ENCODE data around the gene RABGAP1L.
"Not testable (repeated sequence)": the region's sequence is repeated elsewhere in the genome, so short reads cannot be mapped to it uniquely, and the experiment has no call there.

RABGAP1L gene

GRCh38 chr1:174583316-174583715 is 424.0 kb downstream of the RABGAP1L start:
- DNase-seq (ENCODE audit: low spot score), result no peak

GRCh38 chr1:174584071-174584470 is 424.8 kb downstream of the RABGAP1L start:
- no peak for DNase-seq (ENCODE audit: low spot score)

- DNase-seq (ENCODE audit: low spot score), result not testable (repeated sequence)
Observed at GRCh38 chr1:174588618-174589017, 429.3 kb downstream of the RABGAP1L start.

- no peak for DNase-seq (ENCODE audit: low spot score)
Observed at GRCh38 chr1:174605198-174605597, 445.9 kb downstream of the RABGAP1L start.

DNA sequence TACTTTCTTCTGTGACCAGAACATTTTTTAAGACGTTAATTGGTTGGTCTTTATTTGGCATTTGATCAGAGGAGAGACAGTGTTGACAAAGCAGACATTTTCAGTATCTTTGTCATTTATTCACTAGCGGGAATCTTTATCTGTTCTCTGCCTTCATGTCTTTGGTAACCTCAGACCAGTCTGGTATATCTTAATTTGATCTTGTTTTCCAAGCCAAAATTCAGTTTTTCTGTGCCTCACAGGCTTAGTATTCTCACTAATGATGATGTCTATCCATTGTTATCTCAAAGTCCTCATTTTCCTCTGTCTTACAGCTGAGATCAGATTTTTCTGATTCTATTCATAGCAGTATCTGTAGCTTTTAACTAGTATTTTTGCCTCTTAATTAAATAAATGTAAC is 447.2 kb downstream of the RABGAP1L start:
- DNase-seq (ENCODE audit: low spot score), result no peak

GRCh38 chr1:174617905-174618304 is 458.6 kb downstream of the RABGAP1L start:
- DNase-seq (ENCODE audit: low spot score), result not testable (repeated sequence)

DNA sequence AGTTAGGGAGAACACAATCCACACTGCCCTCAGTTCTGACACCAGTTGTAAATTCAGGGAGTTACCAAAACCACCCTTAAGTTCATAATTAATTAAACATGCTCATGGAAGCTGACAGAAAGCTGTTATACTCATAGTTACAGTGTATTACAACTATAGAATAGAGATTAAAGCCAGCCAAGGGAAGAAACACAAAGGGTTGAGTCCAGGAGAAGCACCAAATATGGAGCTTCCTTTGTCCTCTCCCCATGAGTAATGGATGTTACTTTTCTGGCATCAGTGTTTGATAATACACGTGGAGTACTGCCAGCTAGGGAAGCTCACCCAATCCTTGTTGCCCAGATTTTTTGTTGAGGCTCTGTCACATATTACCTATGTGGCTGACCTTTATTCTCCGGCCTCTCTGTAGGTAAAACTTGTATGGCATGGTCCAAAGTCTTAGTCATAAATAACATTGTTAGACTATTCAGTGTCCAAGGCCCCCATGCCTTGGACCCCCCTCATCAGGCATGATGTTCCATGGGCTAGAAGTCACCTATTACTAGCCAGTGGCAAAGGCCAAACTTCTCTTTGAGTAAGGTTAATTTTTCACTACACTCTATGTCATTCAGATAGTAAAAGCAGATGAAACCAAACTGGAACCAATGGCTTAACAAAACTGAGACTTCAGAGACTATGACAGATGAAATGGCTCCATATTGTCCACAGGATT is 464.2 kb downstream of the RABGAP1L start:
- DNase-seq (ENCODE audit: low spot score), result no peak

DNA sequence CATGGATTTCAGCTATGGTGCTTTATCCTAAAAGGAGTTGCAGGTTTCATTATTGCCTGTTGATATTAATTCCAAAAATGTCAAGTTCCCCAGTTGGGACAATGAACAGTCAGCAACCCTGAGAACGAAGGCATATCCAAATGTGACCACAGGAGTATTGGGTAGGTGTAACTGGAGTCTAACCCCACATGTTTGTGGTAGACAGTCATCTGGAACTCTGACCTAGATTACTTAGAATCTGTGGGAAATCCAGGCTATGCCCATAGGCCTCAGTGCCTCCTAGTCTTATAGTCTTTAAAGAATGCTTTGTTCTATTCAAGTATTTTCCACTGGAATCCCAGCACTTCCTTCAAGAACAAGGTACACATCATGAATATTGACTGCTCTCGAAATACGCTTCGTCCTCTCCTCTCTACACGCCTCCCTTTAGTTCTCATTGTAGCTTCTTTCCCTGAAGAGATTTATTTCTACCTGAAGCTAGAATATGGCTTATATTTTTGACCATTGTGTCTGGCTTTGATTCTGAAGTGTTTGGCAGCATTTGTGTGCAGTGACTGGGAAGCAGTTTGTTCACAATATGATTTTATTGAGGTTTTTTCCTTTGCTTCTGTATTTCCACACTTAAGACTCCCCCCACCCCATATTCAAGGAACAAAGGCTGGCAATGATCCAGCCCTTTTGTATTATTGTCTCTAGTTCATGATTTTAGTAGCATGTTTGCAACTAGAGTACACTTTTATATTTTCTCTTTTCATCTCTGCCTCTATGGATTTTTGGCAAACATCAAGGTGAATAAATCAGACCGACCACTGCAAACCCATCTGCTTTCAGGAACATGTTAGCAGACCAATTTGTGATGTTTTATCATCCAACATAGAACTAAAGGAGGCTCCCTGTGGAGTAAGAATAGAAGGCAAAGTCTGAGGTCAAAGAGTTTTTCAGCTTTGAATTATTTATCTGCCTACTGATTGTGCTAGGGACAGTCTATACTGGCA is 467.0 kb downstream of the RABGAP1L start:
- no peak for DNase-seq (ENCODE audit: low spot score)

DNA sequence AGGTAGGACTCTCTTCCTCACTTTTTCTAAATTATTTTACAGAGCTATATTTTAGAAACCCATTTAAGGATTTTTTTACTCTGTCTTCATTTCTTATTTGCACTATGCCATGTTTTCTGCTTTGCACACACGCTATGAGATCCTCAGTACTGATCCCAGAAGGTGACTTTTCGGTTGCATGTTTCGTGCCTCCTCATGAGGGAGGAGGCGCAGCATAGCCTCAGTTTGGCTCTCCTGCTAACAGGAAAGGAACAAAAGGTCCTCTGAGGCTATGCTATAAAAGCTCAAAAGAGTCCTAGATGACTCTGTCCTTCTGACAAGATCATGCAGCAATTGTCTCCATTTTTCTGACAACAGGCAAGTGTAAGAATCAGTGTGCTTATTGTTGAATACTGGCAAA is 478.2 kb downstream of the RABGAP1L start:
- DNase-seq (ENCODE audit: low spot score), result no peak

DNA sequence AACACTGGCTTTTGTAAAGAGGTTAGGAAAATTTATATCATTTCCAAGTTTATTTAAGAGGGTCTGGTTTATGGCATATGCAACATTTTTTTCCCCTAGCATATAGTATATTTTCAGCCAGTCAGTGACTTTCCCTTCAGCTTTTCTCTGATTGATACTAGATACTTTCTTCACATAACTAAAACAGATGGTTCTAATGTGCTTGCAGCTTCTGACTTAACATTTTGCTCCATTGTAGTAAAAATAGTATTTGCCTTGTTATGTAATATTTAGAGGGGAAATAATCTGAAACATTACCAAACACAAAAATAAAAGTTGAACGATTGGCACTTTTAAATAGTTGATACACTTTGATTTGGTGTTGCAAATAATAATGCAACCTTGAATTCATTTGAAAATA is 480.1 kb downstream of the RABGAP1L start:
- DNase-seq (ENCODE audit: low spot score), result no peak

- DNase-seq (ENCODE audit: low spot score), result no peak
Observed at GRCh38 chr1:174640783-174641182, 481.5 kb downstream of the RABGAP1L start.

- no peak for DNase-seq (ENCODE audit: low spot score)
Observed at GRCh38 chr1:174642393-174642792, 483.1 kb downstream of the RABGAP1L start.

- DNase-seq (ENCODE audit: low spot score), result no peak
Observed at GRCh38 chr1:174643206-174643605, 483.9 kb downstream of the RABGAP1L start.

DNA sequence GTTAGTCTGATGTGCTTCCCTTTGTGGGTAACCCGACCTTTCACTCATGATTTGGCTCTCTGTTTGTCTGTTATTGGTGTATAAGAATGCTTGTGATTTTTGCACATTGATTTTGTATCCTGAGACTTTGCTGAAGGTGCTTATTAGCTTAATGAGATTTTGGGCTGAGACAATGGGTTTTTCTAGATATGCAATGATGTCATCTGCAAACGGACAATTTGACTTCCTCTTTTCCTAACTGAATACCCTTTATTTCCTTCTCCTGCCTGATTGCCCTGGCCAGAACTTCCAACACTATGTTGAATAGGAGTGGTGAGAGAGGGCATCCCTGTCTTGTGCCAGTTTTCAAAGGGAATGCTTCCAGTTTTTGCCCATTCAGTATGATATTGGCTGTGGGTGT is 490.3 kb downstream of the RABGAP1L start:
- DNase-seq (ENCODE audit: low spot score), result not testable (repeated sequence)

DNA sequence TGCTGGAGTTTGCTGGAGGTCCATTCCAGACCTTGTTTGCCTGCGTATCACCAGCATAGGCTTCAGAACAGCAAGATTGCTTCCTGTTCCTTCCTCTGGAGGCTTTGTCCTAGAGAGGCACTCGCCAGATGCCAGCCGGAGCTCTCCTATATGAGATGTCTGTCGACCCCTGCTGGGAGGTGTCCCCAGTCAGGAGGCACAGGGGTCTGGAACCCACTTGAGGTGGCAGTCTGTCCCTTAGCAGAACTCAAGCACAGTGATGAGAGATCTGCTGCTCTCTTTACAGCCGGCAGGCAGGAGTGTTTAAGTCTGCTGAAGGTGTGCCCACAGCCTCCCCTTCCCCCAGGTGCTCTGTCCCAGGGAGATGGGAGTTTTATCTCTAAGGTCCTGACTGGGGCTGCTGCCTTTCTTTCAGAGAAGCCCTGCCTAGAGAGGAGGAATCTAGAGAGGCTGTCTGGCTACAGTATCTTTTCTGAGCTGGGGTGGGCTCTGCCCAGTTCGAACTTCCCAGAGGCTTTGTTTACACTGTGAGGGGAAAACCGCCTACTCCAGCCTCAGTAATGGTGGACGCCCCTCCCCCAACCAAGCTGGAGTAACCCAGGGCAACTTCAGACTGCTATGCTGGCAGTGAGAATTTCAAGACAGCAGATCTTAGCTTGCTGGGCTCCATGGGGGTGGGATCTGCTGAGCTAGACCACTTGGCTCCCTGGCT is 493.4 kb downstream of the RABGAP1L start:
- no peak for DNase-seq (ENCODE audit: low spot score)

DNA sequence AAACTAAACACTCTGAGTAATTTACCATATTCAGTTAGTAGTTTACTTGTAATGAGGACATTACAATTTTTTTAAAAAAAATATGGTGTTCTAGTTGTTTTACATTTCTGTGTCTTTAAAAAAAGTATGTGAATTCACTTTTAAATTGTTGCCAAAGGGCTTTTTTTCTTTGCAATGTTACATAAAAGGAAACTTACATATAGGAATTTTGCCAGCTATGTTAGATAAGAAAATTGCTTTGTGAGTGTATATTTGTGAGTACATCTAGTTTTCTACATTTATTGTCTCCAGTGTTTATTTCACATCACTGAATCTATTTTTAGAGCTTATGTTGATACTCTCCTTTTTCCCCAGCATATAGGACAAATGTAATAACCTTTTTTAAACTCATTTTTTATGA is 495.2 kb downstream of the RABGAP1L start:
- no peak for DNase-seq (ENCODE audit: low spot score)

- DNase-seq (ENCODE audit: low spot score), result no peak
Observed at GRCh38 chr1:174656409-174657059, 497.2 kb downstream of the RABGAP1L start.

GRCh38 chr1:174657411-174657810 is 498.1 kb downstream of the RABGAP1L start:
- no peak for DNase-seq (ENCODE audit: low spot score)

GRCh38 chr1:174657893-174658292 is 498.6 kb downstream of the RABGAP1L start:
- no peak for DNase-seq (ENCODE audit: low spot score)

- DNase-seq (ENCODE audit: low spot score), result no peak
Observed at GRCh38 chr1:174659823-174660222, 500.5 kb downstream of the RABGAP1L start.

DNA sequence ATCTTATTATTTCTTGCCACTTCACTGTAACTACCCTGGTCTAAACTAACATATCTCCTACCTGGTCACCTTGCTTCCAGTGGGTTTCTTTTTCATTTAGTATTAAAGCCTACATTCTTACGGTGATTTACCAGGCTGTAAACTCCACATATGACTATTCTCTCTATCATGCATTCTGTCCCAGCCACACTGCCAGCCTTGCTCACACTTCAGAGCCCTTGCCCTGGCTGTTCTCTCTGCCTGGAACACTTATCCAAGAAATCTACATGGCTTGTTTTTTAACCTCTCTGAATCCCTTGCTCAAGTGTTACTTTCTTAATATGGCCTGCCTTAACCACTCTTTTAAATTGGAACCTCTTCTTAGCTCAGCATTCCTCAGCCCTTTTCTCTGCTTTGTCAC is 501.2 kb downstream of the RABGAP1L start:
- no peak for DNase-seq (ENCODE audit: low spot score)

GRCh38 chr1:174663358-174663757 is 504.0 kb downstream of the RABGAP1L start:
- DNase-seq (ENCODE audit: low spot score), result no peak
